Suppressor macrophage treated with lipopolysaccharide for 1 hour (primary cell): ENCODE results near the gene RUFY1.
"Not testable (repeated sequence)": the region's sequence is repeated elsewhere in the genome, so short reads cannot be mapped to it uniquely, and the experiment has no call there.

Experiments
- DNase-seq, 3 donors: peaks; one replicate each; pipeline ENCODE4 v3.0.0-alpha.2; 2020 to 2022

The RUFY1 gene

DNA sequence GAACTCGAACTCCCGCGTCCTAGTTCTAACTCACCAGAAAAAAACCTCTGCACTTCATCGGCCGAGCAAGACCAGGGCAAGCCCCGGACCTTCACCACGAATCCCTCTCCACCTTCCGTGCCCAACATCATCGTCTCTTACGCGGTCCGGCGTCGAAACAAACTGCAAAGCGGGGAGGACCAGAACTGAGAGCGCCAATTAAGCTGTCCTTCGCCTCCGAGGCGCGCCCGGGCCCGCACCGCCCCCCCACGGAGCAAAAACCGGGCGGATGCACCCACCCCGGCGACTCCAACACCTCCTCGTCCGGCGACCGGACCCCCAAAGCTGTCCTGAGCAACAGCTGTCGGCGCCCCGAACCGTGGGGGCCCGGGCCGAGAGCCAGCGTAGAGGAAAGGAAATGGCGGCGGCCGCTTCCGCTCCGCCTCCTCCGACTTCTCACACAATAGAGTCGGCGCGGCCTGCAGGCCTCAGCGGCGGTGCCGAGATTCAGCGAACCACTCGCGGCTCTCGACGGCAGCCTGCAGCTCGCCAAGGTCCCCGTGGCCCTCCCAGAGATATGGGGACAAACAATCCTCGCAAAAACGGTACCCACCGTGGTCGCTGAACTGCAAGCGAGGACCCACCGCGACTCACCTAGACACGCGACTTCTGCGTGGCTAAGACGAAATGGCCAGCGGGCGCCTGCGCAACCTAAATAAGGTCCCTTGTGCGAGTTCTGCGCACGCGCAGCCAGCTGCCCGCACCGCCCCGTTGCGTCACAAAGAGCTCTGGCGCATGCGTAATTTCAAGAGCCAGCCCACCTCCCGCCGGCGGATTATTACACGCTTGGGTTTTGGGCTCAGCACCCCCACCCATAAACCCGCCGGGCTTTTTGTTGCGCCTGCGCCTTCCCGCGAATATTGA, 72.9 kb downstream of the RUFY1 start, which contains the start of gene HNRNPH1:
Gene HNRNPH1 (minus strand): TSS at position 669 of the 903 bp plus-strand sequence. CDS start 538 bp downstream, at position 131.
- peak; percentile 99 to 100 (median 99) for DNase-seq

DNA sequence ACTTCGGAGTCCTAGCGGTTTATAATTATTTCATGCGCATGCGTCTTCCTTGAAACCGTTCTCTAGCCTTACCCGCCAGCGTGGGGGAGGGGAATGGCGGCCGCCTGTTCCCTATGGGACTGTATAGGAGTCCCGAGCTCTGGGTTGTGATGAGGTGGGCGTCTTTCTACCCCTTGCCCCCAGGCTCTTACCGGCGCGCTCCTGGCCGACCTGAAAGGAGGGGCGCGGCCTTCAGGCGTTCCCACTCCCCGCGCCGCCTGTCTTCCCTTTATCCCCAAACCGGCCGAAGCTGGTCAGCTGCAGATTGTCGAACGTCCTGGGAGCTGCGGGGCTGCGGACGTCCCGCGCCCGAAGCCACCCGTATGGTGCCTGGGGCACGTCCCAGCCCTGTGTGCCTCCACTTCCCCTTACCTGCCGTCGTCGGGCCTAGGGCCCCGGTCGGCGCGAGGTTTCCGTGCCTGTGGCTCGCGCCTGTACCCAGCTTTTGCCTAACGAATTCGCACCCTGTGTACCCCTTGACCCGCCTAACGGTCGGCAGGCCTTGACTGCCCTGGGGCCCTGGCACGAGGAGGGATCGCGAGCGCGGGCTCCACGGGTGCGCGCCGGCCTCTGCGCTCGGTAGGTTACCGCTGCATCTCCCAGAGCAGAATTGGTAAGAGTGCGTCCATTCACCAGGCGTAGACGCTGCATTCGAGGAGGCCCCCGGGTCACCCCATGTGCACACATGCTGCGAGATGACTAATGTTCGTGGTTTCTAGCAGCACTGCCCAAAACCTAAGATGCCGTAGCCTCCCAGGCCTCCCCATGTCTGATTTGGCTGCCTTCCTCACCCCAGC, 73.8 kb downstream of the RUFY1 start:
- peak; percentile 72 to 75 (median 73) for DNase-seq

DNA sequence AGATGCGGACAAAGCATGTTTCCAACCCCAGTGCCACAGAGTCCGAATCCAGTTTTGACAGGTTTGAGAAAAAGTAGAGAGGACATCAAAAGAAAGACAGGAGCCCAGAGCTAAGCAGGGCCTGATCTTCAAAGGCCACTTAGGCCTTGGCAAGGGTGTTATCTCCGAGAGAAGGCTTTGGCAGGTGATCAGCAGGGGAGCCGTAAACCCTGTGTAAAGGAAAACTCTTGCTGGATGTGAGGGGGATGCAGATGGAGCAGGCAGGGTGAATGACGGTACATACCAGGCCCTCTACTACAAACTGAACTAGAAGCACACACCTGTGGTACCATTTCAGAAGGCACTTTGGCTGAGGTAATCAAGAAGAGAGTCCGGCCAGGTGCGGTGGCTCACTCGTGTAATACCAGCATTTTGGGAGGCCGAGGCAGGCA, 74.5 kb downstream of the RUFY1 start:
- peak in 1 of 3 donors; percentile 15 for DNase-seq

DNA sequence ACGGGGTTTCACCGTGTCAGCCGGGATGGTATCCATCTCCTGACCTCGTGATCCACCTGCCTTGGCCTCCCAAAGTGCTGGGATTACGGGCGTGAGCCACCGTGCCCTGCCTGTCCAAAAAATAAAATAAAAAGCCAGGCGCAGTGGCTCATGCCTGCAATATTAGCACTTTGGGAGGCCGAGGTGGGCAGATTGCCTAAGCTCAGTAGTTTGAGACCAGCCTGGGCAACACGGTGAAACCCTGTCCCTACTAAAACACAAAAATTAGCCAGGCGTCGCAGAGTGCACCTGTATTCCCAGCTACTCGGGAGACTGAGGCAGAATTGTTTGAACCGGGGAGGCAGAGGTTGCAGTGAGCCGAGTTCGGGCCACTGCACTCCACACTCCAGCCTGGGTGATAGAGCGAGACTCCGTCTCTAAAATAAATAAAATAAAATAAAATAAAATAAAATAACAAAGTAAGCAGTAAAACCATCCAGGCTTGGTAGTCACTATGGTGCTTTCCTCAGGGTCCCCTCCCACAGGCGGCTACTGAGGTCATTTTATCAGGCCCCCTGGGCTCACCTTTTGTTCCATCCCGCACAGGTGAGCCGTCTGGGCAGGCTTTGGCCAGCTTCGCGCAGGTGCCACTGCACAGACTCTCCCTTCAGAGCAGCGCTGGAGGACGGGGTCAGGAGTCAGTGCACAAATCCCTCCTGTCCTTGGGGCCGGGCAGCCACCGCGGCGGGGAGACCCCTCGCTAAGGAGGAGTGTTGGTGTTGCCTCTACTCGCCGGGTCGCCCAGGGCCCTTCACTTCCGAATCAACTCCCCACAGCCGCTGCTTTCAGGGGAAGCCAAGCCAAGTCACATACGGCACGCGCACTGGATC, 83.4 kb downstream of the RUFY1 start:
- not testable (repeated sequence) for DNase-seq

DNA sequence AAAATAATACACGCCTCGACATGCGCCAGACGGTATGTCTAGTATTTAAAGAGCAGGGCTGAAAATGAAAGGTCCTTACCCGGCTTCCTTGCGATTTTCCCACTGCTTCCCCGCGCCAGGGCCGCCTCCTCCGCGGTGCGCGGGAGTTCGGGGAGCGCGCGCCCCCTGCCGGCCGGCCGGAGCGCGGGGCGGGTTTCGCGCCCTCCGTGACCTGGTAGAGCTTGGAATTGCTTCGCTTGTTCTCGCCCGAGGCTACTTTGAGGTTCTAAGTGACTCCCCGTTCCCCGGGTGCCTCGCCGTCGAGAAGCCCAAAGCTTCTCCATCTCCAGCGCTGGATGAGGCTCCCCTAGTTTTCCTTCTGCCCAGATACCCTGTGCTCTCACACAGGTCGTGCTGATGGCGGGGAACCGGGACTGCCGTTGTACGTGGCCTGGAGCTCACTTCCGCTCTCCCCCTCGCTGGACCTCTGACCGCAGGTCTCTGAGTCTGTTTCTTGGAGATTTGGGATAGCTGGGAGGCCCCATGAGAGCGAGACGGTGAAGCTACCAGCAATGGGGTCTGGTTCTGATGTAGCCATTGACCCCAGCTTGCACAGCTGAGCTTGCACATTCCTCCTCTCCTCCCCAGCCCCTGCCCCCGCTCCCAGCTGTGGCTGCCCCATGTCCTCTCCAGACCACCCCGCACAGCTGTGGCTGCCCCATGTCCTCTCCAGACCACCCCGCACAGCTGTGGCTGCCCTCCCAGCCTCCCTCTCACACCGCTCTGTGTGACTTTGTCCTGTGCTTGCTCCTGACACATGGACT, 84.2 kb downstream of the RUFY1 start:
- DNase-seq, result not testable (repeated sequence)

DNA sequence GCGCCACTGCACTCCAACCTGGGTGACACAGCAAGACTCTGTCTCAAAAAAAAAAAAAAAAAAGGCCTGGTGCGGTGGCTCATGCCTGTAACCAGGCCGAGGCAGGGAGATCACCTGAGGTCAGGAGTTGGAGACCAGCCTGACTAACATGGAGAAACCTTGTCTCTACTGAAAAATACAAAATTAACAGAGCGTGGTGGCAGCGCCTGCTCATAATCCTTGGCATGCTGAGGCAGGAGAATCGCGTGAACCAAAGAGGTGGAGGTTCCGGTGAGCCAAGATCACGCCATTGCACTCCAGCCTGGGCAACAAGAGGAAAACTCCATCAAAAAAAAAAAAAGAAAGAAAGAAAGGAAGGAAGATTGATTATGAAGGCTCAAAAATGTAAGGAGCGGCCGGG, 88.9 kb downstream of the RUFY1 start:
- not testable (repeated sequence) for DNase-seq

DNA sequence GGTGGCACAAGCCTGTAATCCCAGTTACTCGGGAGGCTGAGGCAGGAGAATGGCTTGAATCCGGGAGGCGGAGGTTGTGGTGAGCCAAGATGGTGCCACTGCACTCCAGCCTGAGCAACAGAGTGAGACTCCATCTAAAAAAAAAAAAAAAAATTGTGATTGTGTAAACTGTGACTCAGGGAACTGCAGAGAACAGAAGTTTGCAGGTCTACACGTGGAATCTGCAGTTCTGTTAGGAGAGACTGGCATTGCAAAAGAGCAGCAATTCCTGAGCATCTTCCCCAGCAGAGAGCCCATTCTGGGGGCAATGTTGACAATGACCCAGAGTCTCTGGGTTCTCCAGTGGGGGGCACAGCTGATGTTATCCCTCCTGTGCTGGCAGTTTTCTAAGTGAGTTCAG, 91.4 kb downstream of the RUFY1 start:
- DNase-seq, result not testable (repeated sequence)

DNA sequence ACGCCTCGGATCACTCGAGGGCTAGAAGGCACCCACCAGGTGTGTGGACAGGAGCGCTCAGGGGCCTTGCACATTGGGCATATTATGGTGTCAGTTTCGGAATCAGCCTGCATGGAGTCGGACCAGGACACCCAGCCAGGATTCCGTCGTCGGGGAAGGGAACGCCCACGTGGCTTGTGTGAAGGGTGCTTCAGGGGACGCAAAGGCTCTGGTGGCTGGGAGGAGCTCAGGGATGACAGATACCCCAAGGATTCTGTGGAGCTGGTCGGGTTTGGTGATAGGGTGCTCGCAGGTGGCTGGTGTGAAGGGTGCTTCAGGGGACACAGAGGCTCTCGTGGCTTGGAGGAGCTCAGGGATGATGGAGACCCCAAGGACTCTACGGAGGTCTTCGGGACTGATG, 92.3 kb downstream of the RUFY1 start:
- DNase-seq, result not testable (repeated sequence)

DNA sequence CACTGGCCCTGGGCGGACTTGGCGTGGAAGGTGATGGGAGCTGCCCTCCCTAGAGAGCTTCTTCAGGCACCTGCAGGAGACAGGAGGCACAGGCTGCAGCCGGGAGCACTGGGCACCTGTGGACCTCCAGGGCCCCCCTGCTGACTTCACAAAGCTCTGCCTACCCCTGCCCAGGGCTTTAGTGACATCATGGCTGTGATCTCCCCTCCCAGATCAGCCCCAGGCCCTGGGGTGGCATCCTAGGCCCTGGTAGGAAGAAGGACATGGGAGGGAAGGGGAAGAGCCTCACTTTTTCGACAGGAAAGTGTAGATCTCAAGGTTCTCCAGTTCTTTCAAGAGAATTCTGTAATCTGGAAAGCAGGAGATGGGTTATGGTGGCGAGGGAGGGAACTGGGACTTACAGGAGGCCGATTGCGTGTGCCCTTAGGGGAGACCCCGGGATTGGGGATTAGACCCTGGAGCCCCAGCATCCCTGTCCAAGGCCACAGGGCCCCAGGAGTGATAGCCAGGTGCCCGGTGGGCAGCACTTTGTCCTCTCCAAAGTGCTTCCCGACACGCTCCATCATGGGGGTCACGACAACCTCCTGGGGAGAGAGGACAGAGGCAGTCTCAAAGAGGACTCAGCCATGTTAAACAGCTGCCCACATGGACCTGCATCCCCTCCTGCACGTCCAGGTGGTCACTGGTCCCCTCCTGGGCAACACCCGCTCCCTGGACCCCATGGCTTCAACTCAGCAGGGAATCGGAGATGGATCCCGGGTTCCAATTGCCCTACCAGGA, 93.0 kb downstream of the RUFY1 start:
- not testable (repeated sequence) for DNase-seq

DNA sequence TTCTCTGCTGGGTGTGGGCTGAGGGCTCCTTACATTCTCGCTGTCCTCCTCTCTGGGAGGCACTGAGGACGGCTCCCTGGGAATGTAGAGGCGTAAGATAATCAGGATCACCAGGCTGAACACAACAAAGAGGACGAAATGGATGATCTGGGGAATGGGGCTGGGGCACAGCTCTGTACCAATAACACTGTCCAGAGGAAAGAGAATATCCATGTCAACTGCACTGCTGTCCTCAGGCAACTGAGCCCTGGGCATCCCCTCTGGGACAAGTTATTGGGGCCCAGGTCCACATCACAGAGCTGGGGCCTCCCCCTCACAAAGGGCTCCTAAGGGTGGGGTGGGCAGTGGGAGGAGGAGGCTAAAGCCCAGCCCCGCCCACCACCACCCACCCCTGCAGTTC, 94.4 kb downstream of the RUFY1 start:
- DNase-seq, result not testable (repeated sequence)

DNA sequence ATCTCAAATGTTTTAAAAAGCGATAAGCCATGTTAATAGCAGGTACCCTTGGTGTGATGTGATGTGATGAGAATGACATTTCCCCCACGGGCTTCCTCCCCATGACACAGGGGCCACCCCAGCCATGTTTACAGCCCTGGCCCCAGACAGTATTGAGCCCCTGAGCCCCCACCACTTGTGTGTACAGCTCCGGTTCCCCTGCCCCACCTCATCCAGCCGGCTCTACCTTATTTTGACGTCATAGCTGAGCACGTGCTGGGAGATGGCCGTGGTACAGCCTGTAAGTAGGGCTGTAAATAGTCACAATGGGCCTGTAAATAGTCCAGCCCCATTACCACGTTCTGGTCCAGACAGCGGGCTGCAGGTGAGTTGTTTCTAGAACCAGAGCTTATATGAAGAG, 98.1 kb downstream of the RUFY1 start:
- no peak for DNase-seq

DNA sequence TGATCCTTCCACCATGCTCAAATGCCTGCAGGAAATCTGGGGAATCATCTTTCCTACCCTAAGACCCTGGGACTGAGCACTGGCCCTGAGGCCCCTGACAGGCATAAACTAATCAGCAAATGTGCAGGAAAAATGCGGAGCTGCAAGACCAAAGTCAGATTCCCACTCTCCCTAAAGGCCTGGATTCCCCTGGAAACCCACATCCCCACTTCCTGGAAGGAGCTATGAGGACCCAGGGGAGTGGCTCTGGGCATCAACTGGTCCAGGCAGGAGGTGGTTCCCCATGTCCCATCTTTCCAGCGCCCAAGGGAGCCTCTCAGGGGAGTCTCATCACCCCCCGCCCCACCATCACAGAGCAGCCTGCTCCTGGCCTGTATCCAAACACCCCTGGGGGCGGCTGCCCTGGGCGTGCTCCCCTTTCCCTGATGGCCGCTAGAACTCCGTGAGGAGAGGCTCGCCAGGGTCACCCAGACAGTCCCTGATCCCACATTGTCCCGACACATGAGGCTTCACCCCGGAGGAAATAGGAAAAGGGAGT, 98.9 kb downstream of the RUFY1 start:
- not testable (repeated sequence) for DNase-seq

DNA sequence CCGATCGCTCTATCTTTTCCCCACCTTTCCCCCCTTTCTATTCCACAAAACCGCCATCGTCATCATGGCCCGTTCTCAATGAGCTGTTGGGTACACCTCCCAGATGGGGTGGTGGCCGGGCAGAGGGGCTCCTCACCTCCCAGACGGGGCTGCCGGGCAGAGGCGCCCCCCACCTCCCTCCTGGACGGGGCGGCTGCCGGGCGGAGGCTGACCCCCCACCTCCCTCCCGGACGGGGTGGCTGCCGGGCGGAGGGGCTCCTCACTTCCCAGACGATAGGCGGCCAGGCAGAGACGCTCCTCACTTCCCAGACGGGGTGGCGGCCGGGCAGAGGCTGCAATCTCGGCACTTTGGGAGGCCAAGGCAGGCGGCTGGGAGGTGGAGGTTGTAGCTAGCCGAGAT, 99.9 kb downstream of the RUFY1 start:
- DNase-seq, result not testable (repeated sequence)

DNA sequence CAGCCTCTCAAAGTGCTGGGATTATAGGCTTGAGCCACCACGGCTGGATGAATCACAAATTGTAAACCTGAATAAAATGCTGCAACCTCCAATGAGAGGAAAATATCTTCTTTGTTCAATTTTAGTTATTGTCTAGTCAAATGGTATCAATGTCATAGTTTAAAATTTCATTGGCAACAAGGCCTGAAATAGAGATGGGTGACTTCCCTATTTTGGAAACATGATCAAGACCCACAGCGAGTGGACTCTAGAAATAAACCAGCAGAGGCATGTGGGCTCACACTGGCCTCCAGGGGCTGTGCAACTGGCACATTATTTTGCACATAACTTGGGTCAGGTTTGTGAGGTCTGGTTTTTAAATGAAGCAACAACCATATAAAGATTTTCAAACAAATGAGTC, 102.8 kb downstream of the RUFY1 start:
- DNase-seq, result peak in 2 of 3 donors; percentile 13 to 29

DNA sequence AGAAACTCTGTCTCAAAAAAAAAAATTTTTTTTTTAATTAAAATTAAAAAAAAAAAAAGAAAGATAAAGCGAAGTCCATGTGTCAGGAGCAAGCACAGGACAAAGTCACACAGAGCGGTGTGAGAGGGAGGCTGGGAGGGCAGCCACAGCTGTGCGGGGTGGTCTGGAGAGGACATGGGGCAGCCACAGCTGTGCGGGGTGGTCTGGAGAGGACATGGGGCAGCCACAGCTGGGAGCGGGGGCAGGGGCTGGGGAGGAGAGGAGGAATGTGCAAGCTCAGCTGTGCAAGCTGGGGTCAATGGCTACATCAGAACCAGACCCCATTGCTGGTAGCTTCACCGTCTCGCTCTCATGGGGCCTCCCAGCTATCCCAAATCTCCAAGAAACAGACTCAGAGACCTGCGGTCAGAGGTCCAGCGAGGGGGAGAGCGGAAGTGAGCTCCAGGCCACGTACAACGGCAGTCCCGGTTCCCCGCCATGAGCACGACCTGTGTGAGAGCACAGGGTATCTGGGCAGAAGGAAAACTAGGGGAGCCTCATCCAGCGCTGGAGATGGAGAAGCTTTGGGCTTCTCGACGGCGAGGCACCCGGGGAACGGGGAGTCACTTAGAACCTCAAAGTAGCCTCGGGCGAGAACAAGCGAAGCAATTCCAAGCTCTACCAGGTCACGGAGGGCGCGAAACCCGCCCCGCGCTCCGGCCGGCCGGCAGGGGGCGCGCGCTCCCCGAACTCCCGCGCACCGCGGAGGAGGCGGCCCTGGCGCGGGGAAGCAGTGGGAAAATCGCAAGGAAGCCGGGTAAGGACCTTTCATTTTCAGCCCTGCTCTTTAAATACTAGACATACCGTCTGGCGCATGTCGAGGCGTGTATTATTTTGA, 107.2 kb downstream of the RUFY1 start:
- not testable (repeated sequence) for DNase-seq

DNA sequence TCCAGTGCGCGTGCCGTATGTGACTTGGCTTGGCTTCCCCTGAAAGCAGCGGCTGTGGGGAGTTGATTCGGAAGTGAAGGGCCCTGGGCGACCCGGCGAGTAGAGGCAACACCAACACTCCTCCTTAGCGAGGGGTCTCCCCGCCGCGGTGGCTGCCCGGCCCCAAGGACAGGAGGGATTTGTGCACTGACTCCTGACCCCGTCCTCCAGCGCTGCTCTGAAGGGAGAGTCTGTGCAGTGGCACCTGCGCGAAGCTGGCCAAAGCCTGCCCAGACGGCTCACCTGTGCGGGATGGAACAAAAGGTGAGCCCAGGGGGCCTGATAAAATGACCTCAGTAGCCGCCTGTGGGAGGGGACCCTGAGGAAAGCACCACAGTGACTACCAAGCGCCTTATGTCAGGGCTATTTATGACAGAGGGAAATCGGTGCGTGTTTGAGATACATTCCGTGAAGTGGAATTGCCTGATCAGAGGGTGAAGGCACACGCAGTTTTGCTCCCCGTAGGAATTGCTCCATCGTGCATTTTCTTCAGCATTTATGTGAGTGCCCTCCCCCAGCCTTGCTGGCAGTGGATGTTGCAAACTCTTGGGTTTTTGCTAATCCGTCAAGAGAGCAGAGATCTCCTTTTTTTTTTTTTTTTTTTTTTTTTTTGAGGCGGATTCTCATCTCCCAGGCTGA, 108.0 kb downstream of the RUFY1 start:
- peak; percentile 67 to 75 (median 70) for DNase-seq
